SK-N-SH treated with all-trans-retinoic acid at 6 μM for 48 hours (cell line): Measurements from ENCODE around the gene PARL.

Experiments
- ATAC-seq: fragments of 200-7000 bp; cut with Tn5 transposase; 3 replicates; pipeline ENCODE4 v1.9.1; 2020; ENCODE audit warnings: mild to moderate bottlenecking, moderate library complexity
- ARNTL ChIP-seq: fragments of 450-650 bp; formaldehyde crosslinking; IDR thresholded peaks from 2 replicates; pipeline ENCODE4 v1.5.0; 2020; ENCODE audit warnings: low read depth, mild to moderate bottlenecking, moderate library complexity, borderline replicate concordance
- BACH2 ChIP-seq: fragments of 250-450 bp; sonication (Bioruptor Pico); IDR thresholded peaks from 2 replicates; pipeline ENCODE4 v1.9.0; 2021; ENCODE audit warnings: mild to moderate bottlenecking, borderline replicate concordance
- CSDC2 ChIP-seq: fragments of 250-450 bp; sonication (Bioruptor Pico); IDR thresholded peaks from 2 replicates; pipeline ENCODE4 v1.5.0; 2020; ENCODE audit warnings: mild to moderate bottlenecking, moderate library complexity
- ESRRG ChIP-seq: fragments of 250-450 bp; sonication (Bioruptor Pico); IDR thresholded peaks from 2 replicates; pipeline ENCODE4 v1.6.1; 2021; ENCODE audit warnings: mild to moderate bottlenecking
- GLIS3 ChIP-seq: fragments of 250-450 bp; sonication (Bioruptor Pico); IDR thresholded peaks from 2 replicates; pipeline ENCODE4 v1.5.0; 2020; ENCODE audit warnings: mild to moderate bottlenecking, moderate library complexity
- OSR1 ChIP-seq: fragments of 250-450 bp; sonication (Bioruptor Pico); IDR thresholded peaks from 2 replicates; pipeline ENCODE4 v1.8.0; 2022; ENCODE audit warnings: moderate library complexity, mild to moderate bottlenecking, inconsistent platforms
- PPARA ChIP-seq: fragments of 250-450 bp; sonication (Bioruptor Pico); IDR thresholded peaks from 2 replicates; pipeline ENCODE4 v1.5.0; 2020; ENCODE audit warnings: mild to moderate bottlenecking, borderline replicate concordance
- RARB ChIP-seq: fragments of 250-450 bp; sonication (Bioruptor Pico); IDR thresholded peaks from 2 replicates; pipeline ENCODE4 v1.8.0; 2021; ENCODE audit warnings: mild to moderate bottlenecking, moderate library complexity
- SNAI2 ChIP-seq: fragments of 250-450 bp; sonication (Bioruptor Pico); IDR thresholded peaks from 2 replicates; pipeline ENCODE4 v1.5.0; 2020; ENCODE audit warnings: mild to moderate bottlenecking, moderate library complexity
- TCF4 ChIP-seq: fragments of 250-450 bp; sonication (Bioruptor Pico); IDR thresholded peaks from 2 replicates; pipeline ENCODE4 v1.8.0; 2021; ENCODE audit warnings: mild to moderate bottlenecking, moderate library complexity, borderline replicate concordance
- TOX ChIP-seq: fragments of 250-450 bp; sonication (Bioruptor Pico); IDR thresholded peaks from 2 replicates; pipeline ENCODE4 v1.8.0; 2021; ENCODE audit warnings: mild to moderate bottlenecking, moderate library complexity, borderline replicate concordance
- ZC3H10 ChIP-seq: fragments of 250-450 bp; sonication (Bioruptor Pico); IDR thresholded peaks from 2 replicates; pipeline ENCODE4 v1.5.1; 2021; ENCODE audit warnings: mild to moderate bottlenecking, moderate library complexity
- ZFP3 ChIP-seq: fragments of 250-450 bp; sonication (Bioruptor Pico); IDR thresholded peaks from 2 replicates; pipeline ENCODE4 v1.5.0; 2020; ENCODE audit warnings: mild to moderate bottlenecking, moderate library complexity
- ZFP30 ChIP-seq: fragments of 450-650 bp; formaldehyde crosslinking; IDR thresholded peaks from 2 replicates; pipeline ENCODE4 v1.5.0; 2022; ENCODE audit warnings: mild to moderate bottlenecking, moderate library complexity
- ZNF565 ChIP-seq: fragments of 450-650 bp; formaldehyde crosslinking; conservative IDR thresholded peaks from 2 replicates; pipeline ENCODE4 v1.5.0; 2020; ENCODE audit warnings: low read depth, mild to moderate bottlenecking, moderate library complexity
- ZNF70 ChIP-seq: fragments of 450-650 bp; formaldehyde crosslinking; IDR thresholded peaks from 2 replicates; pipeline ENCODE4 v1.5.0; 2020; ENCODE audit warnings: mild to moderate bottlenecking, moderate library complexity
- ZNF8 ChIP-seq: fragments of 450-650 bp; formaldehyde crosslinking; IDR thresholded peaks from 2 replicates; pipeline ENCODE4 v1.5.0; 2020; ENCODE audit warnings: mild to moderate bottlenecking, moderate library complexity
- TF ChIP-seq, protein P1 (sequence below): fragments of 250-450 bp; sonication (Bioruptor Pico); IDR thresholded peaks from 2 replicates; pipeline ENCODE4 v1.8.0; 2021; ENCODE audit warnings: low read depth, mild to moderate bottlenecking, moderate library complexity, borderline replicate concordance
- TF ChIP-seq, protein P2 (sequence below): fragments of 250-450 bp; sonication (Bioruptor Pico); IDR thresholded peaks from 2 replicates; pipeline ENCODE4 v1.8.0; 2020; ENCODE audit warnings: mild to moderate bottlenecking, moderate library complexity, borderline replicate concordance
- TF ChIP-seq, protein P3 (sequence below): fragments of 250-450 bp; sonication (Bioruptor Pico); IDR thresholded peaks from 2 replicates; pipeline ENCODE4 v1.5.1; 2021; ENCODE audit warnings: mild to moderate bottlenecking, moderate library complexity
- TF ChIP-seq, protein P4 (sequence below): fragments of 250-450 bp; sonication (Bioruptor Pico); IDR thresholded peaks from 2 replicates; pipeline ENCODE4 v1.5.0; 2020; ENCODE audit warnings: mild to moderate bottlenecking, moderate library complexity
- TF ChIP-seq, protein P5 (sequence below): fragments of 250-450 bp; sonication (Bioruptor Pico); IDR thresholded peaks from 2 replicates; pipeline ENCODE4 v1.5.1; 2020; ENCODE audit warnings: low read depth, mild to moderate bottlenecking, moderate library complexity

PARL gene

DNA sequence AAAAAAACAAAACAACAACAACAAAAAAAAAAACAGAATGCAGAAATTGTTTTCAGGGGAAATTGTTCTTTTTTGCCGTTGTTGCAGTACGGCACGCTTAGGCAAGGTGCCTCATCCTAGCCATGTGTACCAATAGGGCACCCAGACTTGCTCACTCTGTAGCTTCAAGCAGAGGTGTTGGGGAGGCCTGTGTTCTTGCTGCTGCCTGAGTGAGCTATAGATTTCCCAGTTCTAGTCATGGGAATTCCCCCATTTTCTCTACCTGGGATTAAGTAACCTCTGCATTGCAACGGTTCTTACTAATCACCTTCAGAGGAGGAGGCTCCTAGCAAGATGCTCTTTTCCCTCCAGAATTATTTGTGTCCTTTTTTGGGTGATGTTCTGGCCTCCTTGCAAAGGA lies 12.9 kb upstream of the PARL start:
- no peak for ATAC-seq
- TF ChIP-seq SNAI2 (CRISPR knock-in tag): no peak
- TF ChIP-seq ZNF8 (CRISPR knock-in tag): no peak
- TF ChIP-seq BACH2: no peak
- TF ChIP-seq ZNF565 (CRISPR knock-in tag): no peak
- TF ChIP-seq RARB (CRISPR knock-in tag): no peak
- TF ChIP-seq, protein P1, sequence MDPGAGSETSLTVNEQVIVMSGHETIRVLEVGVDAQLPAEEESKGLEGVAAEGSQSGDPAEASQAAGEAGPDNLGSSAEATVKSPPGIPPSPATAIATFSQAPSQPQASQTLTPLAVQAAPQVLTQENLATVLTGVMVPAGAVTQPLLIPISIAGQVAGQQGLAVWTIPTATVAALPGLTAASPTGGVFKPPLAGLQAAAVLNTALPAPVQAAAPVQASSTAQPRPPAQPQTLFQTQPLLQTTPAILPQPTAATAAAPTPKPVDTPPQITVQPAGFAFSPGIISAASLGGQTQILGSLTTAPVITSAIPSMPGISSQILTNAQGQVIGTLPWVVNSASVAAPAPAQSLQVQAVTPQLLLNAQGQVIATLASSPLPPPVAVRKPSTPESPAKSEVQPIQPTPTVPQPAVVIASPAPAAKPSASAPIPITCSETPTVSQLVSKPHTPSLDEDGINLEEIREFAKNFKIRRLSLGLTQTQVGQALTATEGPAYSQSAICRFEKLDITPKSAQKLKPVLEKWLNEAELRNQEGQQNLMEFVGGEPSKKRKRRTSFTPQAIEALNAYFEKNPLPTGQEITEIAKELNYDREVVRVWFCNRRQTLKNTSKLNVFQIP (CRISPR knock-in tag): no peak

DNA sequence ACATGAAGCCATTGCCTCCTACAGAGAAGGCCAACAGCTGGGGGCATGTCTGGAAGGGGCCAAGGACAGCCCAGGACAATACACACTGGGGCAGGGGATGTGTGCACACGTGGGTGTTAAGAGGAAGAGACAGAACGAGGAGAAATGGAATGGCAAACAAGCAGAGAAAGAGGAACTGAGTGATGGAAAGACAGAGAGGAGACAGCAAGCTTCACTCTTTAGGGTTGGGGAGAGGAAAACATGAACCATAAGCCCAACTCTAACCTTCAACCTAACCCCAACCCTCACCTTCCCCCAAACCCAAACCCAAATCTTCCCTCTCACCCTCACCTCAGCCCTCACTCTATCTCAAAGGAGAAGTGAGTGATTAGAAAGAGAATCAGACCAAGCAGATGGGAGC lies 11.9 kb upstream of the PARL start:
- no peak for TF ChIP-seq ESRRG (CRISPR knock-in tag)
- no peak for TF ChIP-seq TCF4 (CRISPR knock-in tag)
- no peak for TF ChIP-seq ARNTL (CRISPR knock-in tag)
- TF ChIP-seq GLIS3 (CRISPR knock-in tag): no peak
- TF ChIP-seq CSDC2: no peak
- TF ChIP-seq OSR1 (CRISPR knock-in tag): no peak
- no peak for TF ChIP-seq RARB (CRISPR knock-in tag)
- no peak for TF ChIP-seq PPARA (CRISPR knock-in tag)
- TF ChIP-seq SNAI2 (CRISPR knock-in tag): no peak
- TF ChIP-seq, all 23 proteins: peak for 0
- ATAC-seq: no peak

DNA sequence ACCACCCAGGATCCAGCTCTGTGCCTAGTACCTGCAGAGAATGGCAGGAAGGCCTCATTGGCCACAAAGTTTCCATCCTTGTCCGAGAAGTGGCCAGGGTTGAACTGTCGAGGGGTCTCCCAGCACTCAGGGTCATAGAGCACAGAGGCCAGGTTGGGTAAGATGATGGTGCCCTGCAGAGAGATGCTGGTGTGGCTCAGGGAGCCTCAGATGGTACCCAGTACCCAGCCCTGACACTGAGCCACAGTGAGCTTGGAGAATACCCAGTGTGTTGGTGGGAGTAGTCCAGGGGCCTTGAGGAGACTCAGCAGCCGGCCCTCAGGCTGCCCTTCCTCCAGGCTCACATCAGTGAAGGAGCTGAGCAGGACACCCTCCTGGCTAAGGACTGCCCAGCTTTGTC lies 11.5 kb upstream of the PARL start:
- peak; percentile 21 for ATAC-seq
- TF ChIP-seq PPARA (CRISPR knock-in tag): no peak
- TF ChIP-seq ZC3H10 (CRISPR knock-in tag): no peak
- TF ChIP-seq GLIS3 (CRISPR knock-in tag): no peak
- no peak for TF ChIP-seq SNAI2 (CRISPR knock-in tag)
- TF ChIP-seq ARNTL (CRISPR knock-in tag): no peak
- TF ChIP-seq OSR1 (CRISPR knock-in tag): no peak
- no peak for TF ChIP-seq TOX (CRISPR knock-in tag)
- TF ChIP-seq ESRRG (CRISPR knock-in tag): no peak
- TF ChIP-seq, protein P1 (CRISPR knock-in tag): no peak
- TF ChIP-seq, protein P2, sequence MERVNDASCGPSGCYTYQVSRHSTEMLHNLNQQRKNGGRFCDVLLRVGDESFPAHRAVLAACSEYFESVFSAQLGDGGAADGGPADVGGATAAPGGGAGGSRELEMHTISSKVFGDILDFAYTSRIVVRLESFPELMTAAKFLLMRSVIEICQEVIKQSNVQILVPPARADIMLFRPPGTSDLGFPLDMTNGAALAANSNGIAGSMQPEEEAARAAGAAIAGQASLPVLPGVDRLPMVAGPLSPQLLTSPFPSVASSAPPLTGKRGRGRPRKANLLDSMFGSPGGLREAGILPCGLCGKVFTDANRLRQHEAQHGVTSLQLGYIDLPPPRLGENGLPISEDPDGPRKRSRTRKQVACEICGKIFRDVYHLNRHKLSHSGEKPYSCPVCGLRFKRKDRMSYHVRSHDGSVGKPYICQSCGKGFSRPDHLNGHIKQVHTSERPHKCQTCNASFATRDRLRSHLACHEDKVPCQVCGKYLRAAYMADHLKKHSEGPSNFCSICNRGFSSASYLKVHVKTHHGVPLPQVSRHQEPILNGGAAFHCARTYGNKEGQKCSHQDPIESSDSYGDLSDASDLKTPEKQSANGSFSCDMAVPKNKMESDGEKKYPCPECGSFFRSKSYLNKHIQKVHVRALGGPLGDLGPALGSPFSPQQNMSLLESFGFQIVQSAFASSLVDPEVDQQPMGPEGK: no peak
- TF ChIP-seq TCF4 (CRISPR knock-in tag): no peak
- TF ChIP-seq RARB (CRISPR knock-in tag): no peak
- TF ChIP-seq, protein P3, sequence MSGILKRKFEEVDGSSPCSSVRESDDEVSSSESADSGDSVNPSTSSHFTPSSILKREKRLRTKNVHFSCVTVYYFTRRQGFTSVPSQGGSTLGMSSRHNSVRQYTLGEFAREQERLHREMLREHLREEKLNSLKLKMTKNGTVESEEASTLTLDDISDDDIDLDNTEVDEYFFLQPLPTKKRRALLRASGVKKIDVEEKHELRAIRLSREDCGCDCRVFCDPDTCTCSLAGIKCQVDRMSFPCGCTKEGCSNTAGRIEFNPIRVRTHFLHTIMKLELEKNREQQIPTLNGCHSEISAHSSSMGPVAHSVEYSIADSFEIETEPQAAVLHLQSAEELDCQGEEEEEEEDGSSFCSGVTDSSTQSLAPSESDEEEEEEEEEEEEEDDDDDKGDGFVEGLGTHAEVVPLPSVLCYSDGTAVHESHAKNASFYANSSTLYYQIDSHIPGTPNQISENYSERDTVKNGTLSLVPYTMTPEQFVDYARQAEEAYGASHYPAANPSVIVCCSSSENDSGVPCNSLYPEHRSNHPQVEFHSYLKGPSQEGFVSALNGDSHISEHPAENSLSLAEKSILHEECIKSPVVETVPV (CRISPR knock-in tag): no peak
- no peak for TF ChIP-seq ZNF8 (CRISPR knock-in tag)
- no peak for TF ChIP-seq ZNF70
- no peak for TF ChIP-seq ZFP30 (CRISPR knock-in tag)

DNA sequence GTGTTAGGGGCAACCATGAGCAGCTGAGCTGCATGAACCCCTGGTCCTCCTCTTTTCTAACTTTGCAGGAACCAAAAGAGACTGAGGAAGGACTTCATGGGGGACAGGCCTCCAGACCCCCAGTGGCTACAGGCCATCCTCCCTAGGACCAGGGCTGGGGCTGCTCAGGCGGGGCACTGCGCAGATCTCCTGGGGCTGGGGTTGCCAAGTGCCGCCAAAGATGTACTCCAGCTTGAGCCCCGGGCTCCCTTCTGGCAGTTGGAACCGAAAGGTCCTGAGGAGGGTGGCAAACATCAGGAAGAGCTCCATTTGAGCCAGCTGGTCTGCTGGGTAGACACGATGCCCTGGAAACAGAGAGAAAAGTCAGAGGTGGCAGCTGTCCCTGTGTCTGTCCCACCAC lies 11.1 kb upstream of the PARL start:
- ATAC-seq: peak; percentile 12; the same call in 2 of the 3 replicates
- TF ChIP-seq PPARA (CRISPR knock-in tag): no peak
- TF ChIP-seq, protein P4, sequence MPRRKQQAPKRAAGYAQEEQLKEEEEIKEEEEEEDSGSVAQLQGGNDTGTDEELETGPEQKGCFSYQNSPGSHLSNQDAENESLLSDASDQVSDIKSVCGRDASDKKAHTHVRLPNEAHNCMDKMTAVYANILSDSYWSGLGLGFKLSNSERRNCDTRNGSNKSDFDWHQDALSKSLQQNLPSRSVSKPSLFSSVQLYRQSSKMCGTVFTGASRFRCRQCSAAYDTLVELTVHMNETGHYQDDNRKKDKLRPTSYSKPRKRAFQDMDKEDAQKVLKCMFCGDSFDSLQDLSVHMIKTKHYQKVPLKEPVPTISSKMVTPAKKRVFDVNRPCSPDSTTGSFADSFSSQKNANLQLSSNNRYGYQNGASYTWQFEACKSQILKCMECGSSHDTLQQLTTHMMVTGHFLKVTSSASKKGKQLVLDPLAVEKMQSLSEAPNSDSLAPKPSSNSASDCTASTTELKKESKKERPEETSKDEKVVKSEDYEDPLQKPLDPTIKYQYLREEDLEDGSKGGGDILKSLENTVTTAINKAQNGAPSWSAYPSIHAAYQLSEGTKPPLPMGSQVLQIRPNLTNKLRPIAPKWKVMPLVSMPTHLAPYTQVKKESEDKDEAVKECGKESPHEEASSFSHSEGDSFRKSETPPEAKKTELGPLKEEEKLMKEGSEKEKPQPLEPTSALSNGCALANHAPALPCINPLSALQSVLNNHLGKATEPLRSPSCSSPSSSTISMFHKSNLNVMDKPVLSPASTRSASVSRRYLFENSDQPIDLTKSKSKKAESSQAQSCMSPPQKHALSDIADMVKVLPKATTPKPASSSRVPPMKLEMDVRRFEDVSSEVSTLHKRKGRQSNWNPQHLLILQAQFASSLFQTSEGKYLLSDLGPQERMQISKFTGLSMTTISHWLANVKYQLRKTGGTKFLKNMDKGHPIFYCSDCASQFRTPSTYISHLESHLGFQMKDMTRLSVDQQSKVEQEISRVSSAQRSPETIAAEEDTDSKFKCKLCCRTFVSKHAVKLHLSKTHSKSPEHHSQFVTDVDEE: no peak
- TF ChIP-seq, protein P1 (CRISPR knock-in tag): no peak
- TF ChIP-seq ZC3H10 (CRISPR knock-in tag): no peak
- TF ChIP-seq ZNF70: no peak
- TF ChIP-seq ZFP3: no peak
- TF ChIP-seq ZNF8 (CRISPR knock-in tag): no peak
- TF ChIP-seq, protein P5, sequence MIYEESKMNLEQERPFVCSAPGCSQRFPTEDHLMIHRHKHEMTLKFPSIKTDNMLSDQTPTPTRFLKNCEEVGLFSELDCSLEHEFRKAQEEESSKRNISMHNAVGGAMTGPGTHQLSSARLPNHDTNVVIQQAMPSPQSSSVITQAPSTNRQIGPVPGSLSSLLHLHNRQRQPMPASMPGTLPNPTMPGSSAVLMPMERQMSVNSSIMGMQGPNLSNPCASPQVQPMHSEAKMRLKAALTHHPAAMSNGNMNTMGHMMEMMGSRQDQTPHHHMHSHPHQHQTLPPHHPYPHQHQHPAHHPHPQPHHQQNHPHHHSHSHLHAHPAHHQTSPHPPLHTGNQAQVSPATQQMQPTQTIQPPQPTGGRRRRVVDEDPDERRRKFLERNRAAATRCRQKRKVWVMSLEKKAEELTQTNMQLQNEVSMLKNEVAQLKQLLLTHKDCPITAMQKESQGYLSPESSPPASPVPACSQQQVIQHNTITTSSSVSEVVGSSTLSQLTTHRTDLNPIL (CRISPR knock-in tag): no peak
